ENCODE measurements around the gene CHSY1.

The CHSY1 gene

DNA sequence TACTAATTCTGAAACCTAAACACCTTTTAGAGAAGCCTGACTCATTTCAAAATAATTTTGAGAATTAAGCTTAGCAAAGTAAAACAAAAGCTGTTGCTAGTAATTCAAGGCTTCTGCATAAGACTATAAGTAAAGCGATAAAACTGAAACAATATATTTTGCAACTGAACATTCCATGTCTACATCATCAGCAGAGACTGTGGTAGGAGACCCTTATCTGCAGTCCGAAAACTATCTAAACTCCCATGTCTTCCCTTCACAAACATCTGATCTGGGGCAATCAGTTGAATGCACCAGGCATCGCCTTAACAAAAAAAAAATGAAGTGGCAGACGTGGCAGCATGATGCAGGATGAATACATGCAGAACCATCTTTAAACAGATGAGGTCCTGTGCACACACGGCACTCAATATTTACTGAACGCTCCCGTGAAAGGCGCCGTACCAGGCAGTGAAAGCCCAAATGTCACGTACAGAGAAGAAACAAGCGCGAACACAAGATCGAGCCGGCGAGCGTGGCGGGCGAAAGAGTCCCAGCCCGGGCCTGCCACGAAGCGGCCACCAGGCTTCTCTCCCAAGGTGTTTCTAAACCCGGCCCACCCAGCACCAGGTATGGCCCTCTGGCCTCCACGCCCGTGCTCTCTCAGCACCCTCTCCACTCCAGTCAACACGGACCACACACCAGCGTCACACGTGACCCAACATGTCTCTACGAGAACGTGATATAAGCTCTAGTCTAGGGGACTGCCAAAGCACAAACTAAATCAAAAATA, 63.0 kb downstream of the CHSY1 start:
- H3K4me3 Mint-ChIP-seq: no peak overlapping the region
- peaks cover 6% of the 10 kb centered on the region for H3K36me3 Mint-ChIP-seq
- no peaks in the 10 kb centered on the region for H3K9me3 Mint-ChIP-seq
- H3K27ac Mint-ChIP-seq: no peak overlapping the region
- peaks cover 34% of the 10 kb centered on the region for H3K4me1 Mint-ChIP-seq
- no peaks in the 10 kb centered on the region for H3K27me3 Mint-ChIP-seq
- ATAC-seq (ENCODE audit: low read depth): no peak
- DNase-seq (ENCODE audit: low spot score in 2 of 2): no peak

DNA sequence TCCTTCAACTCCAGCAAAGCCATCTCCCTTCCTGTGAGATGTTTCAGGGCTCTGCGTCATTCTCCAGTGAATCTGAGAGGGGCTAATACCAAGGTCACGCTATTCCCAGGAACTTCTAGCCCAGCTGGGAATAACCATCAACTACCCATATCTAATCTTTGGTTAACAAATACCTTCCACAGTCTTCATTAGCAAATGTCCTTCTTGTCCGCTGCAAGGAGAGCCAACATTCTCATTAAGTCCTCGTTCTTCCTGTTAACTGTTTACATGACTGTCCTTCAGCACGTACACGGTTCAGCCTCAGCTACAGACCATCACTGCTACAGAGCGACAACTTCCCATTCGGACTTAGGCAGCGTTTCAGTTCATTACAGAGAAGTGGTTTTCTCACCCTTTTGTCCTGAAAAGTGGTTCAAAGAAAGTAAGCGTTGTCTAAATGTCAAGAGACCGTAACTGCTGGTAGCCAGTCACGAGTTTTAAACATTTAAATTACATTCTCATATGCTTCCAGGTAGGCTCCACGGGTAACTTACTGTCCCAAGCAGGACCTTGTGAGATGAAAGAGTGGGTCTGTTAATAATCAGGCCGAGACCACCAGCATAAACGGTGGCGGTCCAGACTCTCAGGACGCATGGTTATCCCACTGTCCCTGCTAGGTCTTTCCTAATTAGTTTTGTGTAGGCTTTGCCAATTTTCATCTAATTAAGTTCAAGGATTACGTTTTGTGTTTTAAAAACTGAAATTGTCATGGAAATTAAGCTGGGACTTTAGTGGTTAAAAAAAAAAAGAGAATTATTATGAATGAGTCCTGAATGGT, 63.8 kb downstream of the CHSY1 start:
- Mint-ChIP-seq H3K9me3 (no peaks in the 10 kb centered on the region), H3K36me3 (peaks cover 5% of the 10 kb centered on the region), H3K4me3 (no peak overlapping the region), H3K4me1 (peaks cover 34% of the 10 kb centered on the region), H3K27me3 (no peaks in the 10 kb centered on the region), H3K27ac (no peak overlapping the region)
- no peak for ATAC-seq (ENCODE audit: low read depth)
- no peak for DNase-seq (ENCODE audit: low spot score in 2 of 2)

DNA sequence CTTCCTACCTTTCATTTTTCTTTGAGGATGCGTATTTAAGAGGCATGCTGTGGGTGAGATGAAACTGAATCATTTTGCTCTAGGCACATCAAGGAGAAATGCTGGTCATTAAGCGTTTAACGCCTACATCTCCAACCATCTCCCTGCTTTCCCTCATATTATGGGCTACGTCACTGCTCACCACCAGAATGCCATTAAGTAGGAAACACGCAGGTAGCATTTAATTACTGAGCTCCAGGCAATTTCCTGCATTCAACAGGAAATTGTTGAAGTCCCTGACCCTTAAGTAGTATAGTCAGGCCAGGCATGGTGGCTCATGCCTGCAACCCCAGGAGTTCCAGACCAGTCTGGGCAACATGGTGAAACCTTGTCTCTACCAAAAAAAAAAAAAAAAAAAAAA, 66.1 kb downstream of the CHSY1 start:
- DNase-seq (ENCODE audit: low spot score in 2 of 2) (no peak), ATAC-seq (ENCODE audit: low read depth) (no peak)
- H3K4me1 Mint-ChIP-seq: peaks cover 24% of the 10 kb centered on the region
- H3K36me3 Mint-ChIP-seq: peaks cover 8% of the 10 kb centered on the region
- no peaks in the 10 kb centered on the region for H3K27me3 Mint-ChIP-seq
- no peaks in the 10 kb centered on the region for H3K9me3 Mint-ChIP-seq
- no peak overlapping the region for H3K27ac Mint-ChIP-seq
- no peak overlapping the region for H3K4me3 Mint-ChIP-seq

DNA sequence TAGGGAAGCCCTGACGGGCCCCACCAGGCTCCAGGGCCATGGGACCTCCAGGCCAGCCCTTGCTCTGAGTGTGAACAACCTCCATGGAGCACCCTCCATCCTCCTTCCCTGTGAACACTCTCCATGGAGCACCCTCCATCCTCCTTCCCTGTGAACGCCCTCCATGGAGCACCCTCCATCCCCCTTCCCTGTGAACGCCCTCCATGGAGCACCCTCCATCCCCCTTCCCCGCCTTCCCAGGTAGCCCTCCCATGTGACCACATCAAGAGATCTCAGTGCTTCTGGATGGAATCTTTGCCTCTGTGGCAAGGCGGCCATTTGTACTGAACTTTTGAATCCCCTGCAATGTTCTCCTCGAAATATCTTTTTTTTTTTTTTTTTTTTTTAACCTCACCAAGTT, 66.5 kb downstream of the CHSY1 start:
- Mint-ChIP-seq H3K27me3 (no peaks in the 10 kb centered on the region), H3K36me3 (peaks cover 8% of the 10 kb centered on the region), H3K9me3 (no peaks in the 10 kb centered on the region), H3K27ac (no peak overlapping the region), H3K4me3 (no peak overlapping the region), H3K4me1 (peaks cover 22% of the 10 kb centered on the region)
- no peak for ATAC-seq (ENCODE audit: low read depth)
- no peak for DNase-seq (ENCODE audit: low spot score in 2 of 2)

DNA sequence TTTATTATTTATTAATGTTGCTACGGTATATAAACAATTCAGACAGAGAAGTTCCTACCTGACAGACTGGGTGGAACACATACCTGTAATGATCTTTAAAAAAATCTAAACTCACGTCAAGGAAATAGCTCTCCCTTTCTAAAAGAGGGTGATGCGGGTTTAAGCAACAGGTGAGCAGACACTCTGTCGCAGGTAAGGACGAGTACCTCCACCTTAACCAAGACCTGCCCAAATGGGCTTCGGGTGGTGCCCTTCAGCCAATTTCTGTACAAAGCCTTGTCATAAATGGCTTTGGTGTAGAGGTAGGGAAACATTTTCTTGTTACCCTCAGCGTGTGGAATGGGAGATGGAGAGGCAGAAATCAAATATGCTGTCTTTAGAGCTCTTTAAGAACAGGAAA, 67.0 kb downstream of the CHSY1 start:
- ATAC-seq (ENCODE audit: low read depth) (no peak), DNase-seq (ENCODE audit: low spot score in 2 of 2) (no peak)
- no peak overlapping the region for H3K4me3 Mint-ChIP-seq
- no peaks in the 10 kb centered on the region for H3K9me3 Mint-ChIP-seq
- H3K36me3 Mint-ChIP-seq: peaks cover 8% of the 10 kb centered on the region
- H3K27me3 Mint-ChIP-seq: no peaks in the 10 kb centered on the region
- peaks cover 22% of the 10 kb centered on the region for H3K4me1 Mint-ChIP-seq
- H3K27ac Mint-ChIP-seq: no peak overlapping the region

DNA sequence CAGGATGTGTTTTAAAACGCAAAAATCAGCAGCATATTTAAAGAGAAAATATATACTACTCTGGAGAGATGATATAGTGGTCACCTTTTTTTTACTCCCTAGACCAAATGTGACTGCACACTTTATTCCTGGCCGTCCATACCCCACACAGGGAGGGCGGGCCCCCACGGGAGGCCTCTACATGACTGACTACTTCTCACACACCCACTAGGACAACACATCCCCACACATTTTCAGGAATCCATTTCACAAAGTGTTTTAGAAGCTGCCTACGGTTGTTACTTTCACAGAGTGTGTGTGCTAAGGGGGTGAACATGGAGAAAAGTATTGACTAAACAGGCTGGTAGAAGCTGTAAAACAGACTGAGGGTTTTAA, 67.9 kb downstream of the CHSY1 start:
- no peak overlapping the region for H3K27ac Mint-ChIP-seq
- peaks cover 8% of the 10 kb centered on the region for H3K36me3 Mint-ChIP-seq
- no peak for DNase-seq (ENCODE audit: low spot score in 2 of 2)
- H3K9me3 Mint-ChIP-seq: no peaks in the 10 kb centered on the region
- no peaks in the 10 kb centered on the region for H3K27me3 Mint-ChIP-seq
- H3K4me1 Mint-ChIP-seq: peaks cover 18% of the 10 kb centered on the region
- no peak overlapping the region for H3K4me3 Mint-ChIP-seq
- ATAC-seq (ENCODE audit: low read depth): no peak

DNA sequence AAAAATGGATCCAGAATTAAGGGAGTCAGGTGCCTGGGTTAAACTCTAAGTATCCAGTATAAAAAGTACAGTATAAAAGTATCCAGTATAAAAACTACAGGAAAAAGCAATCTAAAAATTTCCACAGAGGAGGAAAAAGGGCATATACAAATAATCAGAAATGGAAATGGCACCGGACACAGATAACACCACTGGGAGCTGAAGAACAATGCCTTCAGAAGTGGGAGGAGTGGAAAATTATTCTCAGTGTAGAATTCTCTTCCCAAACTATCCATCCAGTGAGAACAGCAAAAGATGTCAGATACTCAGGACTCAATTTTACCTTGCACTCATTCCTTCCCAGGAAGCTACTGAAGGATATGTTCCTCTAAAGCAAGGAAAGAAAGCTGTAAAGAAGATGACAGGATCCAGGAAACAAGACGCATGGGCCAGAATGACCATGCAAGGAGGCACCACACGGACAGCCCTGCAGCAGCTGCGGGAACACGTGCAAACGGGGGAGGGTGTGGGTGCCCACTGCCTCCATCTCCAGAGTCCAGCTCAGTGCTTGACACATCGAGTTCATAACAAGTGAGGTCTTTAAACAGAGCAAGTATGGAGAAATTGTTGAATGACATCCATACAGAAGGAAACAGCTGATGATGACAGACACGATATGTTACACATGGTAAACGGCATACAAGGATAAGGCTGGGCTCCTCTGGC, 68.5 kb downstream of the CHSY1 start:
- Mint-ChIP-seq H3K9me3 (no peaks in the 10 kb centered on the region), H3K27ac (no peak overlapping the region), H3K4me1 (peaks cover 15% of the 10 kb centered on the region), H3K27me3 (no peaks in the 10 kb centered on the region), H3K4me3 (no peak overlapping the region), H3K36me3 (peaks cover 13% of the 10 kb centered on the region)
- DNase-seq (ENCODE audit: low spot score in 2 of 2) (no peak), ATAC-seq (ENCODE audit: low read depth) (no peak)

DNA sequence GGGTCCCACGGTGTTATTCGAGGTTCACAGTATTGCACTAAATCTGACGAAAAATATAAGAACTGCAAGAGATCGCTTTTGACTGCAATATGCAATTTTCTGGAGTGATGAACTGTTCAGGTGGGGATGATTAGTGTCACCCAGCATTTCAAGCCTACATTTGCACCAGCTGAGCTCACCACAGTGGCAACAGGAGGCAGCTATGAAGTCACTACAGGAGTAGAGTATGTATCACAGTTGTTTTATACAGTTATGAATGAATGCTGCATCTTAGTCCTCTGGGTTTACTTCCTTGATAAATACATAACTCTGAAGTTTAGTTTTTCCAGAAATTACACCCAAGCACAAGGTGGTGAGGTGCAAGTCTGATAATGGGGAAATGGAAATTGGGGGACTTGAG, 69.6 kb downstream of the CHSY1 start:
- no peak for ATAC-seq (ENCODE audit: low read depth)
- Mint-ChIP-seq H3K4me3 (no peak overlapping the region), H3K36me3 (peaks cover 19% of the 10 kb centered on the region), H3K4me1 (peaks cover 8% of the 10 kb centered on the region), H3K27me3 (no peaks in the 10 kb centered on the region), H3K27ac (no peak overlapping the region), H3K9me3 (no peaks in the 10 kb centered on the region)
- DNase-seq (ENCODE audit: low spot score in 2 of 2): no peak

DNA sequence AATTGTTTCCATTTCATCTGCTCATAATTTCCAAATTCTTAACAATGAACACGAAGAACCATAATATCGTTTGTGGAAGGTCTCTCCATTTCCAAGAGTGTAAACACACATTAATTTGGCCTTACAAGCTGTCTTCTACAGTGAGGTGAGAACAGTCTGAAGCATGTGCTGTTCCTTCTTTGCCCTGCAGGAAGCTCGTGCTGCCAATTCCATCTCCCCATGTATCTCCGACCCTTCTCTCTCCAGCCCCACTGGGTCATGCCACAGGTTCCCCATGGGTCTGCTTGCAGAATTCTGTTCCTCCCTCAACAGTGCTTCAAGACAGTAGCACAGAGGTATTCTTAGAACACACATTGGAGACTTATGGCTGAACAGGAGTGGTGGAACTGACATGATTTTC, 70.5 kb downstream of the CHSY1 start:
- no peak overlapping the region for H3K27ac Mint-ChIP-seq
- peaks cover 8% of the 10 kb centered on the region for H3K4me1 Mint-ChIP-seq
- no peak for ATAC-seq (ENCODE audit: low read depth)
- no peak for DNase-seq (ENCODE audit: low spot score in 2 of 2)
- H3K27me3 Mint-ChIP-seq: no peaks in the 10 kb centered on the region
- H3K4me3 Mint-ChIP-seq: no peak overlapping the region
- no peaks in the 10 kb centered on the region for H3K9me3 Mint-ChIP-seq
- H3K36me3 Mint-ChIP-seq: peaks cover 19% of the 10 kb centered on the region

DNA sequence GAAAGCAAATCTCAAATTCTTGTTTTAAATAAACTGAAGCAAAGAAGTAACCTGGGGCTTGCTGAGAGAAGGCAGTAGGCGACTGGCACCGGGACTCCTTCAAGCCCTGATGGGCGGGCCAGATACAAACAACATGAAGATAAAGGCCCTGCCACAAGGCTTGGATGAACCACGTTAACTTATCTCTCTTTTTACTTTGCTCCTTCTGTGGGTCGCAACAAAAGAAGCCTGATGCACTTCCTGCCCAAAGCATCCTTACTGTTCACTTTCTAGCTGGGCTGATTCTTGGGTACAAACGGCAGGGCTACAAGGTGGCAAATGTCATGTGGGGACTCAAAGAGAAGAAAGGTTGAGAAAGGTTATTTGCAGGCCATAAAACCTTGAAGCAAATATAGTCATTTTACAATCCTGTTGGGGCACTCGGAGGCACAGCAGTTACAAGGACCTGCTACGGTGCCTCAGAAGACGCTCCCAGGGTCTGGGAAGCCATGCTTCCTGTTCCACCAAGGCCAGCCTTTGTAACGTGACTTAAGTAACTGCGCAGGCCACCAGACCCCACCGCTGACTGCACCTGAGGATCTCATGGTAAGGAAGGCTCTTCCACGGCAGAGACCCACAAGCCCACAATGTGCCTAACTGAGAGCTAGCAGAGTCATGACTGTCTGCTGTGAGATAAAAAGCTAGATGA, 71.1 kb downstream of the CHSY1 start:
- Mint-ChIP-seq H3K27me3 (no peaks in the 10 kb centered on the region), H3K4me3 (no peak overlapping the region), H3K27ac (no peak overlapping the region), H3K9me3 (no peaks in the 10 kb centered on the region), H3K4me1 (peaks cover 8% of the 10 kb centered on the region), H3K36me3 (peaks cover 19% of the 10 kb centered on the region)
- no peak for ATAC-seq (ENCODE audit: low read depth)
- DNase-seq (ENCODE audit: low spot score in 2 of 2): no peak

DNA sequence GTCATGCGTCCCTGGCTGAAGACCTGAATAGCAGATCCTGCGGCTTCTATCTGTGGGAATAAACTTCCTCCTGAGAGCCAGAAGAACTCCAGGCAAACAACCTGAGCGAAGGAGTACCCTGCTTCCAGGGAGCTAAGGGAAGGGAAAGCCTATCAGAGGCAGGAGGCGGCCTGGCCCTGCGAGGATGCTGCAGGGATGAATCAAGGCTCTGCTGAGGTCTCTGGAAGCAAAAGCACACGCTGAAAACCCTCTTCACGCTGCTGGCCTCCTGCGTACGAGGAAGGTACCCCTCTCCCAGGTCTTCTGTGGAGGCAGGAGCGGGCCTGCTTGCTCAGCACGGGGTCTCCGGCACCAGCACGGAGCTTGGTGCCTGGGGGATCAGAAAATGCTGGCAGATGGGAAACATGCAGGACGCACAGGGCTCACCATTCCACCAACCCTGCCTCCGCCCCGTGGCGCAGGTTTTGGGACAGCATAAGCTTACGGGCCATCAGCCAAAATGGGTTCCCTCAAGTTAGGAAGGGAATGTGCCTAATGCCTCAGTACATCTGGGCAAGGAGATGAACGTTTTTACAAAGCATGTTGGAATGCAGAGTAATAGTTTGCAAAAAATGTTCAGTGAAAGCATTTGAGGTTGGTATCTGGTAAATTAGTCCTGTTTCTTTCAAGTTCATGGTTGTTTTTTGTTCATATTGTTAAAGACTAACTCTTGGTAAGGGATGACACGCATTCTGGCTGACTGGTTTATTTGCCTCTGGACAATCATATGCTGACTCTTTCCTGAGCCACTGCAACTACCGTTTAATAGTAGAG, 72.3 kb downstream of the CHSY1 start:
- peaks cover 9% of the 10 kb centered on the region for H3K4me1 Mint-ChIP-seq
- DNase-seq (ENCODE audit: low spot score in 2 of 2) (no peak), ATAC-seq (ENCODE audit: low read depth) (no peak)
- no peaks in the 10 kb centered on the region for H3K9me3 Mint-ChIP-seq
- peaks cover 23% of the 10 kb centered on the region for H3K36me3 Mint-ChIP-seq
- H3K27ac Mint-ChIP-seq: no peak overlapping the region
- H3K27me3 Mint-ChIP-seq: no peaks in the 10 kb centered on the region
- H3K4me3 Mint-ChIP-seq: no peak overlapping the region

DNA sequence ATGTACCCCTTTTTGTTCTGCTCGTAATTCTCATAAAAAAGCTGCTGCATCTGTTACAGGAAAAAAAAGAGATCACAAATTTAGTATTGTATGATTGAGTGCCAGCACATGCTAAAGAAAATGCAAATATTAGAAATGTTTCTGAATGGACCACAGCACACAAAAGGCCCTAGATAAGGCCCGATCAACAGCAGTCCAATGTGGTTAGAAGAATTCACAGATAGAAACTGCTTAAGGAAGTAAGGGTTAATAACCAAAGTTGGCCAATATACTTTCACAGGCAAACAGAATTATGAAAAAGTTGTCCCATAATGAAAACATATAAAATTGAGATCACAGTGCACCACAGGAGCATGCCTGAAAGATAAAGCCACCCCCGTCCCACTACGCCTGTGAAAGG, 72.9 kb downstream of the CHSY1 start:
- no peak overlapping the region for H3K4me3 Mint-ChIP-seq
- no peaks in the 10 kb centered on the region for H3K27me3 Mint-ChIP-seq
- no peaks in the 10 kb centered on the region for H3K9me3 Mint-ChIP-seq
- ATAC-seq (ENCODE audit: low read depth) (no peak), DNase-seq (ENCODE audit: low spot score in 2 of 2) (no peak)
- H3K36me3 Mint-ChIP-seq: peaks cover 29% of the 10 kb centered on the region
- H3K4me1 Mint-ChIP-seq: peaks cover 9% of the 10 kb centered on the region
- H3K27ac Mint-ChIP-seq: no peak overlapping the region

DNA sequence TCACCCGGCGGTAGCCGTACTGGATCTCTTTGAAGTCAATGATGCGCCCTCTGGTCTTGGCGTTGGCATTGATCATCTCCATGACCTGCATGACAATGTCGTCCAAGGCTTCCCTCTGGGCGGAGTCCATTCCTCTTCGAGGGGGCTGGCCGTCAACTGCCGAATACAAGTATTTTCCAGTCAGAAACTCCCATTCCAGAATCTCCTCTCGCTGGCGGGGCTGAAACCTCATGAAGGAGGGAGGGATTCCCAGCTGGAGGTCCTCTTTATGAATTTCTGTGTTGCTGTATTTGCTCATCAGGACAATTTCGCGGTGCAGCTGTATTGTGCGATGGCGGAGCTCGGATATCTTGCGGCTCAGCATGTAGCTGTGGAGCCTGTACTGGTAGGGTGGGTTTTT, 73.4 kb downstream of the CHSY1 start:
- ATAC-seq (ENCODE audit: low read depth): no peak
- Mint-ChIP-seq H3K36me3 (peaks cover 31% of the 10 kb centered on the region), H3K9me3 (no peaks in the 10 kb centered on the region), H3K27me3 (no peaks in the 10 kb centered on the region), H3K4me1 (peaks cover 7% of the 10 kb centered on the region), H3K4me3 (no peak overlapping the region), H3K27ac (no peak overlapping the region)
- DNase-seq (ENCODE audit: low spot score in 2 of 2): no peak

All from memory B cell (primary cell).